DMS114 treated with DMSO at 0.1 percent for 48 hours (cell line): ENCODE measurements around the gene PRKCI.
"Not testable (repeated sequence)": the region's sequence is repeated elsewhere in the genome, so short reads cannot be mapped to it uniquely, and the experiment has no call there.

Experiments
- DNase-seq: peaks from one replicate; lab custom pipeline; 2025; ENCODE audit not compliant: unreplicated experiment; lab: John Stamatoyannopoulos, UW

Gene PRKCI

GRCh38 chr3:170222647-170223541, 670 bp downstream of the PRKCI start:
- no peak for DNase-seq

GRCh38 chr3:170225166-170225565, 2.9 kb downstream of the PRKCI start:
- DNase-seq = no peak

GRCh38 chr3:170226426-170226960, 4.3 kb downstream of the PRKCI start:
- DNase-seq = no peak

GRCh38 chr3:170228093-170228766, 6.0 kb downstream of the PRKCI start:
- no peak for DNase-seq

- no peak for DNase-seq
Observed at GRCh38 chr3:170232266-170232665, 10.0 kb downstream of the PRKCI start.

DNA sequence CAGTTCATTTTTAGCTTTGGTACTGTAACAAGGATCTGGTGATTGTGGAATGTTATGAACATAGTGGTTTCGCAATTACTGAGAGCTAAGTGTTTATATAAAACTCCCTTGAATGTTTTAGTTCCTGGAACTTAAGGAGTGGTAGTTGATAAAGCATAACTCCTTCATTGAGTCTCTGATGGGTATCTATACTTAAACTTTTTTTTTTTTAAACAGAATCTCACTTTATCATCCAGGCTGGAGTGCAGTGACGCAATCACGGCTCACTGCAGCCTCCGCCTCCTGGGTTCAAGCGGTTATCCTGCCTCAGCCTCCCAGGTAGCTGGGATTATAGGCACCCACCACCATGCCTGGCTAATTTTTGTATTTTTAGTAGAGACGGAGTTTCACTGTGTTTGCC, 11.3 kb downstream of the PRKCI start:
- DNase-seq = no peak

GRCh38 chr3:170240142-170240541, 17.9 kb downstream of the PRKCI start:
- no peak for DNase-seq

DNA sequence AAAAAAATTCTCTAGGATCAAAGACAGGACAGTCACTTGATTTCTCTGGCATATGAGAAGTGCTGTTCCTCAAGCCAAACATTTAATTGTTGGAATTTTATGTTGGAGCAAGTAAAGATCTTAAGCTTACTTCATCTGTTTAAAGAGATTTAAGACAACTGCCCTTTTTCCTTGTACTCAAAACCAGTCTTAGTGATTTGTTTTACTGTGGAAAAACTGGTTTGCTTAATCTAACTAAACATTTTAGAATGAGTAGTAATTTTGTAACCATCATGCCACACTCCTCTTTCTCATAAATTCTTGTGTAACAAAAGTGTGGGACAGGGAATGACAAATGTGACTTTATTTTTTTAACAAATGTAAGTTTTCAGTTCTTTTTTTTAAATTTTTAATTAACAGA, 18.4 kb downstream of the PRKCI start:
- no peak for DNase-seq

DNA sequence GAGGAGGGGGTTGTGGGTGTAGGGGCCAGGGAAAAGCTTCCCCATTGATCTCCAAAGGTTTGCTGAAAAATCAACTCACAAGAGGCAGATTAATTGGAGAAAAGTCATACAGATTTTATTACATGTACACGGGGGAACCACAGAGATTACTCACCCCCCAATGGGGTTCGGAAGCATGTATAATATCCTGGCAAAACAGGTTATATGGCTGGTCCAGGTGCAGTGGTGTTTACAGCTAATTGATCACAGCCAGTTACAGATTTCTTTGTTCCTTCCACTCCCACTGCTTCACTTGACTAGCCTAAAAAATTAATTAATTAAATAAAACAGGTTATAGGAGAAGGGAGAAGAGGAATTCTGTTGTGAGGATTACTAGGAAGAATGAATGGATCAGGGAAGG, 22.4 kb downstream of the PRKCI start:
- no peak for DNase-seq

GRCh38 chr3:170247875-170248274, 25.7 kb downstream of the PRKCI start:
- no peak for DNase-seq

DNA sequence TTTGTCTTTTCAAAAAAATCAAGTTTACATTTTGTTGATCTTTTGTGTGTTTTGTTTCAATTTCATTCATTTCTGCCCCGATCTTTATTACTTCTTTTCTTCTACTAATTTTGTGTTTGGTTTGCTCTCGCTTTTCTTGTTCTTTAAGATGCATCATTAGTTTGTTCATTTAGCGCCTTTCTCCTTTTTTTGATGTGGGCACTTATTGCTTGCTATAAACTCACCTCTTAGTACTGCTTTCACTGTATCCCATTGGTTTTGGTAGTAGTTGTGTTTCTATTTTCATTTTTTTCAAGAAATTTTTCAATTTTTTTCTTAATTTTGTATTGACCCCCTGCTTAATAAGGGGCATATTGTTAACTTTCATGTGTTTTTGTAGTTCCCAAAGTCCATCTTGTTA, 34.4 kb downstream of the PRKCI start:
- no peak for DNase-seq

- no peak for DNase-seq
Observed at GRCh38 chr3:170257145-170257544, 34.9 kb downstream of the PRKCI start.

GRCh38 chr3:170258105-170258487, 35.9 kb downstream of the PRKCI start:
- DNase-seq = no peak

- no peak for DNase-seq
Observed at GRCh38 chr3:170259907-170260306, 37.7 kb downstream of the PRKCI start.

DNA sequence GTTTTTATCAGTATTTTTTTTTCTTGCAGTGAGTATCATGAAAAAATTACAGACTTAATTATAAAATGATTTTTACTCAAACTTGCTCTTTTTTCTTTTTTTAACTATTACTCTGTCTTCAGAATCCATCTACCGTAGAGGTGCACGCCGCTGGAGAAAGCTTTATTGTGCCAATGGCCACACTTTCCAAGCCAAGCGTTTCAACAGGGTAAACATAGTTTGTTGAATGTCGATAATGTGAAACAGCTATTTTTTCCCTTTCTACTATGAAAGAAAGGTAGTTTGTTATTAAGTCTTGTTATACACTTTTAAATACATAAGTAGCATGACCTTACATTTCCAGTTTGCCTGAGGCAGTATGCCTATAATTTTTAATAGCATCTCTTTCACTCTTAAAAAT, 45.6 kb downstream of the PRKCI start:
- DNase-seq = no peak

DNA sequence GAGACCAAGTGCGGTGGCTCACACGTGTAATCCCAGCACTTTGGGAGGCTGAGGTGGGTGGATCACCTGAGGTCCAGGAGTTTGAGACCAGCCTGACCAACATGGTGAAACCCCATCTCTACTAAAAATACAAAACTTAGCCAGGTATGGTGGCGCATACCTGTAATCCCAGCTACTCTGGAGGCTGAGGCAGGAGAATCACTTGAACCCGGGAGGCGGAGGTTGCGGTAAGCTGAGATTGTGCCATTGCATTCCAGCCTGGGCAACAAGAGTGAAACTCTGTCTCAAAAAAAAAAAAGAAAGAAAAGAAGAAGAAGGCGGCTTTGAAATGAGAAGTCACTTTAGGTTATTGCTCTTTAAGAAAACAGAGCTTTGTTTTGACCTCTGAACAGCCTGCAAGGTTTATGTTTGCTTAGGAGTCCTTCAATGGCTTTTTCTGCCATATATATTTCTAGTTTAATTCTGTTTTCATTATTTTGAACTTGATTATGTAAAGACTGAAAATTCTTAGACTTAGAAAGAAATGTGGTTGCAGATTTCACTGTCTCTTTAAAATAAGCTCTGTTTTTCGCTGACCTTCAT, 47.5 kb downstream of the PRKCI start:
- DNase-seq = not testable (repeated sequence)

GRCh38 chr3:170270282-170270881, 48.2 kb downstream of the PRKCI start:
- DNase-seq = no peak

DNA sequence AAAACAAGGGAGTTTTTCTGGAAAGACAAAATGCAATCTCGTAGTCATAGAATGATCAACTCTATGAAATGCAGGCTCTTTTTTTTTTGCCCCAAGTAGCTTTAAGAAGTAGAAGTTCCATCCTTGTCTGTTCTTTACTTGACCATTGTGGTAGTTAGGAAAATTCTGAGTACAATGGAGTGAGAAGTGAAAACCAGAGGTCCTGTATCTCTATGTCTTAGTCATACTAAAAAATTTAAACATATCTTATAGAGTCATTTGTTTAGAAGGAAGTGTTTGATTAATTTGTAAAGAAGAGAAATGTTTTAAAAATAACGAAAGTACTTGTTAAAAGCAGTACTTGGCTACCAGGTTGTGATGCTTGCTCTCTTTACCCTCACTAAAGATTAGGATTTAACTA, 52.4 kb downstream of the PRKCI start:
- DNase-seq = no peak

- no peak for DNase-seq
Observed at GRCh38 chr3:170275832-170276231, 53.6 kb downstream of the PRKCI start.

DNA sequence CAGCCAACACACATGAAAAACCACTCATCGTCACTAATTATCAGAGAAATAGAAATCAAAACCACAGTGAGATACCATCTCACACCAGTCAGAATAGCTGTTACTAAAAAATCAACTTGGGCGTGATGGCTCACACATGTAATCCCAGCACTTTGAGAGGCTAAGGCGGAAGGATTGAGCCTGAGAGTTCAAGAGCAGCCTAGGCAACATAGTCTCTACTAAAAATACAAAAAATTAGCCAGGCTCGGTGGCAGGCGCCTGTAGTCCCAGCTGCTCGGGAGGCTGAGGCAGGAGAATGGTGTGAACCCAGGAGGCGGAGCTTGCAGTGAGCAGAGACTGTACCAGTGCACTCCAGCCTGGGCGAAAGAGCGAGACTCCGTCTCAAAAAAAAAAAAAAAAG, 55.1 kb downstream of the PRKCI start:
- not testable (repeated sequence) for DNase-seq

GRCh38 chr3:170277833-170278580, 55.8 kb downstream of the PRKCI start:
- no peak for DNase-seq
